DND-41 (cell line): ENCODE data around the gene ITGA8.

ENCODE experiments used
- ATAC-seq: fragments of 200-7000 bp; cut with Tn5 transposase; 3 replicates; pipeline ENCODE4 v1.9.1; 2021; ENCODE audit warnings: low read depth; ENCODE audit not compliant: insufficient read depth
- DNase-seq: peaks from one replicate; pipeline ENCODE4 v3.0.0-alpha.2; 2020
- H2AFZ ChIP-seq: 2 replicates; pipeline ENCODE4 v1.6.0; 2012; ENCODE audit warnings: low read depth, low read length
- H3K27ac ChIP-seq: 2 replicates; pipeline ENCODE4 v1.5.1; 2012; ENCODE audit warnings: low read length, inconsistent platforms
- H3K27me3 ChIP-seq: fragments of 200-600 bp; sonication (generic); 2 replicates; pipeline ENCODE4 v1.6.0; 2012; ENCODE audit warnings: low read length, mild to moderate bottlenecking, inconsistent platforms; ENCODE audit not compliant: insufficient read depth, poor library complexity
- H3K36me3 ChIP-seq: 2 replicates; pipeline ENCODE4 v1.5.1; 2012; ENCODE audit warnings: low read length, inconsistent platforms; ENCODE audit not compliant: insufficient read depth
- H3K4me1 ChIP-seq: 2 replicates; pipeline ENCODE4 v1.5.1; 2012; ENCODE audit warnings: mild to moderate bottlenecking, low read length; ENCODE audit not compliant: insufficient read depth
- H3K4me2 ChIP-seq: 2 replicates; pipeline ENCODE4 v1.6.0; 2012; ENCODE audit warnings: mild to moderate bottlenecking, moderate library complexity, low read length, inconsistent platforms; ENCODE audit not compliant: insufficient read depth
- H3K4me3 ChIP-seq, 2 experiments: fragments of 200-600 bp in 1 of 2; shearing (Covaris generic) in 1 of 2; 2 replicates each; pipeline ENCODE4 v1.5.1; 2012 to 2016; ENCODE audit warnings: inconsistent platforms in 2 of 2, low read length in 2 of 2, mild to moderate bottlenecking in 2 of 2, low read depth in 1 of 2, moderate library complexity in 1 of 2
- H3K79me2 ChIP-seq: 2 replicates; pipeline ENCODE4 v1.6.0; 2012; ENCODE audit warnings: low read length, inconsistent platforms; ENCODE audit not compliant: insufficient read depth
- H3K9ac ChIP-seq: 2 replicates; pipeline ENCODE4 v1.6.0; 2012; ENCODE audit warnings: low read depth, mild to moderate bottlenecking, inconsistent platforms, low read length, moderate library complexity
- H3K9me3 ChIP-seq: 2 replicates; pipeline ENCODE4 v1.5.1; 2012; ENCODE audit warnings: low read length, moderate library complexity, mild to moderate bottlenecking, inconsistent platforms; ENCODE audit not compliant: insufficient read depth, severe bottlenecking
- H4K20me1 ChIP-seq: 2 replicates; pipeline ENCODE4 v1.6.0; 2012; ENCODE audit warnings: low read length; ENCODE audit not compliant: insufficient read depth
- CTCF ChIP-seq: IDR thresholded peaks from 2 replicates; pipeline ENCODE4 v1.5.1; 2012; ENCODE audit warnings: borderline replicate concordance, low read length, moderate library complexity, mild to moderate bottlenecking; ENCODE audit not compliant: poor library complexity, severe bottlenecking; ENCODE audit errors: extremely low read depth
- EZH2 ChIP-seq: IDR thresholded peaks from 3 replicates; pipeline ENCODE4 v1.6.1; 2012; ENCODE audit warnings: borderline replicate concordance, low read depth, mild to moderate bottlenecking, moderate library complexity, low read length, inconsistent platforms; ENCODE audit not compliant: severe bottlenecking

Gene ITGA8

GRCh38 chr10:15567952-15568351, 151.8 kb downstream of the ITGA8 start:
- TF ChIP-seq EZH2, result no peak
- no peak for TF ChIP-seq CTCF
- H3K4me2 ChIP-seq, result no peak overlapping the region
- no peaks in the 10 kb centered on the region for H3K36me3 ChIP-seq
- no peaks in the 10 kb centered on the region for H4K20me1 ChIP-seq
- no peaks in the 10 kb centered on the region for H3K79me2 ChIP-seq
- H3K27ac ChIP-seq, result no peak overlapping the region
- no peak overlapping the region for H2AFZ ChIP-seq
- no peaks in the 10 kb centered on the region for H3K9me3 ChIP-seq
- no peaks in the 10 kb centered on the region for H3K4me1 ChIP-seq
- no peak overlapping the region for H3K4me3 ChIP-seq
- ATAC-seq, result no peak
- no peak for DNase-seq
- H3K27me3 ChIP-seq, result peaks cover 4% of the 10 kb centered on the region
- H3K9ac ChIP-seq, result no peak overlapping the region

DNA sequence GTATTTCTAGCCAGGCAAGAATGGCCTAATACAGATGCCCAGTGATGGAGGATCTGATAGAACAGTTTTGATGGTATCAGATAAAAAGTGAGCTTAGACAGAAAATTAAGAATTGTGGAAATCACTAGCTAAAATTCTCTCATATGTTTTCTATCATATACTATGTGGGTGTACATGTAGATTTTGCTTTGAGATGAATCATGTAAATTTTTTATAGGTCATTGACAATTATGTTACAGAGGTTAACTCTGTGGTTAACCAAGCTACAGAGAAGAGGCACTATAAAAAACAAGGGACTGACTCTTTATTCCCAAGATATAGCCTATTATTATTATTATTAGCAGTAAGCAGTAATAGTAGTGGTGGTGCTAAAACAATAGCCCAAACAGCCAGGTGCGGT, 156.5 kb downstream of the ITGA8 start:
- Histone ChIP-seq H3K27ac (no peak overlapping the region), H4K20me1 (no peaks in the 10 kb centered on the region), H3K9me3 (no peaks in the 10 kb centered on the region), H3K79me2 (no peaks in the 10 kb centered on the region), H3K36me3 (no peaks in the 10 kb centered on the region), H2AFZ (no peak overlapping the region), H3K27me3 (peaks cover 3% of the 10 kb centered on the region), H3K9ac (no peak overlapping the region), H3K4me2 (no peak overlapping the region), H3K4me3 (no peak overlapping the region), H3K4me1 (no peaks in the 10 kb centered on the region)
- no peak for TF ChIP-seq EZH2
- no peak for TF ChIP-seq CTCF
- DNase-seq (no peak), ATAC-seq (no peak)

GRCh38 chr10:15562578-15562977, 157.1 kb downstream of the ITGA8 start:
- H3K4me1 ChIP-seq, result no peaks in the 10 kb centered on the region
- no peak overlapping the region for H3K4me2 ChIP-seq
- H2AFZ ChIP-seq, result no peak overlapping the region
- H4K20me1 ChIP-seq, result no peaks in the 10 kb centered on the region
- peaks cover 3% of the 10 kb centered on the region for H3K27me3 ChIP-seq
- no peak overlapping the region for H3K4me3 ChIP-seq
- no peaks in the 10 kb centered on the region for H3K79me2 ChIP-seq
- no peaks in the 10 kb centered on the region for H3K9me3 ChIP-seq
- no peak overlapping the region for H3K9ac ChIP-seq
- TF ChIP-seq CTCF (no peak), EZH2 (no peak)
- no peak overlapping the region for H3K27ac ChIP-seq
- ATAC-seq (no peak), DNase-seq (no peak)
- no peaks in the 10 kb centered on the region for H3K36me3 ChIP-seq

DNA sequence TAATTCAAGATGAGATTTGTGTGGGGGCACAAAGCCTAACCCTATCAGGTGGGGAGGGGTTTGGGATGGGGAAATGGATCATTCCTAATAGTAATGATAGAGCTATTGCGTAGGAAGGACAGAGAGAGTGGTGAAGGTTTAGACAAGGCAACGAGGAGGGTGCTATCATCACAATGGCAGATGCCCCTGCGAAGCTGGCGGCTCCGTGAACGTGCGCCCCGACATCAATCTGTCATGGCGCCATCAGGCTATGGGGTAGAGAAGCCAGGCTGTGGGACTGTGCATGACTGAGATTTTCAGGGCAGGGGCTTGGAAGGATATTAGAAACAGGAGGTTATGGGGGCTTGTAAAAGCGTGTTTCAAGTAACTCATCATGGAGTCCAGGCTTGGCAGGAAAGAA, 157.6 kb downstream of the ITGA8 start:
- Histone ChIP-seq H3K79me2 (no peaks in the 10 kb centered on the region), H2AFZ (no peak overlapping the region), H3K27ac (no peak overlapping the region), H3K36me3 (no peaks in the 10 kb centered on the region), H3K27me3 (peaks cover 3% of the 10 kb centered on the region), H3K4me1 (no peaks in the 10 kb centered on the region), H3K4me2 (no peak overlapping the region), H4K20me1 (no peaks in the 10 kb centered on the region), H3K4me3 (no peak overlapping the region), H3K9me3 (no peaks in the 10 kb centered on the region), H3K9ac (no peak overlapping the region)
- TF ChIP-seq EZH2, result no peak
- no peak for TF ChIP-seq CTCF
- DNase-seq (no peak), ATAC-seq (no peak)
